Liver (tissue), 9 donors: Measurements from ENCODE around the gene EIF4A2. TPM values are rescaled to one million over a fixed set of nuclear protein-coding genes. Genes with fewer than 3 reads are reported as not detected.

ENCODE experiments used
- DNase-seq: peaks from one replicate; pipeline ENCODE4 v3.0.0-alpha.2; 2017; ENCODE audit warnings: low spot score
- H3K27ac ChIP-seq, 2 donors: one replicate each; pipeline ENCODE4 v1.7.0; 2013; ENCODE audit warnings: inconsistent platforms in 2 of 2, low read length in 2 of 2, control low read depth in 1 of 2, low read depth in 1 of 2, mild to moderate bottlenecking in 1 of 2
- H3K27me3 ChIP-seq, 4 donors: one replicate each; pipeline versions ENCODE4 v1.6.1 to v1.7.0; 2013; ENCODE audit warnings: low read length in 3 of 4, inconsistent platforms in 1 of 4, mild to moderate bottlenecking in 1 of 4, moderate library complexity in 1 of 4; ENCODE audit not compliant: control insufficient read depth in 4 of 4, insufficient read depth in 4 of 4
- H3K36me3 ChIP-seq, 4 donors: one replicate each; pipeline versions ENCODE4 v1.6.1 to v1.7.0; 2013; ENCODE audit warnings: low read length in 3 of 4, mild to moderate bottlenecking in 3 of 4, low read depth in 1 of 4, moderate library complexity in 1 of 4; ENCODE audit not compliant: control insufficient read depth in 4 of 4, insufficient read depth in 3 of 4
- H3K4me1 ChIP-seq, 4 donors: one replicate each; pipeline versions ENCODE4 v1.6.1 to v1.7.0; 2013; ENCODE audit warnings: low read length in 3 of 4, mild to moderate bottlenecking in 3 of 4, moderate library complexity in 1 of 4; ENCODE audit not compliant: control insufficient read depth in 4 of 4, insufficient read depth in 4 of 4
- H3K4me3 ChIP-seq, 3 donors: one replicate each; pipeline versions ENCODE4 v1.6.1 to v1.7.0; 2013; ENCODE audit warnings: low read length in 3 of 3, control low read depth in 1 of 3, low read depth in 1 of 3, mild to moderate bottlenecking in 1 of 3
- H3K9ac ChIP-seq, 2 donors: one replicate each; pipeline ENCODE4 v1.7.0; 2013; ENCODE audit warnings: low read length in 2 of 2, mild to moderate bottlenecking in 2 of 2, moderate library complexity in 2 of 2, control low read depth in 1 of 2, low read depth in 1 of 2
- H3K9me3 ChIP-seq, 4 donors: one replicate each; pipeline versions ENCODE4 v1.6.1 to v1.7.0; 2013; ENCODE audit warnings: low read length in 3 of 4; ENCODE audit not compliant: control insufficient read depth in 4 of 4
- ATF3 ChIP-seq: IDR thresholded peaks from 2 replicates; pipeline ENCODE4 v1.6.1; 2016; ENCODE audit warnings: antibody characterized with exemption
- CTCF ChIP-seq: fragments of 150-350 bp; IDR thresholded peaks from 2 replicates; pipeline ENCODE4 v1.5.1; 2017; ENCODE audit warnings: improper control_type of control experiment, low read depth, low read length; ENCODE audit not compliant: missing input control
- EGR1 ChIP-seq, 2 donors: IDR thresholded peaks; 2 replicates each; pipeline ENCODE4 v1.6.1; 2016 to 2018; ENCODE audit warnings: antibody characterized with exemption in 2 of 2, low read depth in 2 of 2
- FOXA1 ChIP-seq: IDR thresholded peaks from 2 replicates; pipeline ENCODE4 v1.6.1; 2016; ENCODE audit warnings: antibody characterized with exemption
- FOXA2 ChIP-seq: IDR thresholded peaks from 2 replicates; pipeline ENCODE4 v1.6.1; 2016; ENCODE audit warnings: antibody characterized with exemption
- GABPA ChIP-seq, 2 donors: IDR thresholded peaks in 1 of 2; conservative IDR thresholded peaks in 1 of 2; 2 replicates each; pipeline ENCODE4 v1.6.1; 2016; ENCODE audit warnings: antibody characterized with exemption in 2 of 2, mild to moderate bottlenecking in 1 of 2, moderate library complexity in 1 of 2
- HNF4A ChIP-seq, 2 donors: conservative IDR thresholded peaks; 2 replicates each; pipeline ENCODE4 v1.6.1; 2016; ENCODE audit warnings: antibody characterized with exemption in 2 of 2, mild to moderate bottlenecking in 2 of 2
- HNF4G ChIP-seq: IDR thresholded peaks from 2 replicates; pipeline ENCODE4 v1.6.1; 2016; ENCODE audit warnings: antibody characterized with exemption
- JUND ChIP-seq, 2 donors: IDR thresholded peaks; 2 replicates each; pipeline ENCODE4 v1.6.1; 2016; ENCODE audit warnings: antibody characterized with exemption in 2 of 2
- MAX ChIP-seq: IDR thresholded peaks from 2 replicates; pipeline ENCODE4 v1.6.1; 2016; ENCODE audit warnings: antibody characterized with exemption
- NR2F2 ChIP-seq: IDR thresholded peaks from 2 replicates; pipeline ENCODE4 v1.6.1; 2016; ENCODE audit warnings: antibody characterized with exemption
- RAD21 ChIP-seq, 2 donors: IDR thresholded peaks; 2 replicates each; pipeline ENCODE4 v1.6.1; 2016; ENCODE audit warnings: antibody characterized with exemption in 2 of 2, mild to moderate bottlenecking in 2 of 2
- REST ChIP-seq: IDR thresholded peaks from 2 replicates; pipeline ENCODE4 v1.6.1; 2016; ENCODE audit warnings: antibody characterized with exemption, mild to moderate bottlenecking
- RXRA ChIP-seq, 2 donors: IDR thresholded peaks; 2 replicates each; pipeline ENCODE4 v1.6.1; 2017 to 2018; ENCODE audit warnings: antibody characterized with exemption in 2 of 2, mild to moderate bottlenecking in 1 of 2
- SP1 ChIP-seq: IDR thresholded peaks from 2 replicates; pipeline ENCODE4 v1.6.1; 2018; ENCODE audit warnings: antibody characterized with exemption, mild to moderate bottlenecking
- TAF1 ChIP-seq: conservative IDR thresholded peaks from 2 replicates; pipeline ENCODE4 v1.6.1; 2016; ENCODE audit warnings: antibody characterized with exemption, mild to moderate bottlenecking
- YY1 ChIP-seq: IDR thresholded peaks from 2 replicates; pipeline ENCODE4 v1.6.1; 2016; ENCODE audit warnings: antibody characterized with exemption, mild to moderate bottlenecking
- ZBTB33 ChIP-seq: IDR thresholded peaks from 2 replicates; pipeline ENCODE4 v1.6.1; 2016; ENCODE audit warnings: antibody characterized with exemption
- WGBS: extraction: QIAGEN DNeasy Blood & Tissue Kit; methylation state at CpG from one replicate; pipeline ENCODE4 v1.1.7; 2013; 5-methylcytosine and 5-hydroxymethylcytosine counted together
- polyA plus RNA-seq, 2 donors: library from polyadenylated mRNA; stranded (reverse) in 1 of 2; unstranded in 1 of 2; fragments of 200-250 nt in 1 of 2; fragments of >200 nt in 1 of 2; fragmentation: Nextera tagmentation in 1 of 2; extraction: Ambion mirVana in 1 of 2; gene quantifications; one replicate each; pipeline versions ENCODE4 v1.2.1 to v1.2.3, GENCODE V29; 2013 to 2015
- total RNA-seq, 2 donors: library from RNA; depleted of rRNA; stranded (reverse); fragments of >200 nt; gene quantifications; one replicate each; pipeline ENCODE4 v1.2.3, GENCODE V29; 2014
- donor health status: healthy.
- donor health status: healthy.
- donor health status: healthy.
- donor health status: healthy.
- donor health status: healthy.

Gene EIF4A2
- 100 to 1,000 TPM; 255 to 373 TPM for total RNA-seq
- 10 to 100 TPM; 81.4 to 89.9 TPM for polyA plus RNA-seq

- peaks cover 11 to 38% (median 36%) of the 10 kb centered on the region in 4 donors for H3K36me3 ChIP-seq
- no peaks in the 10 kb centered on the region for H3K27me3 ChIP-seq
- H3K9me3 ChIP-seq = no peaks in the 10 kb centered on the region
- peak within 1 kb of the TSS; percentile 93 to 96 for H3K9ac ChIP-seq
- peaks cover 4 to 29% (median 26%) of the 10 kb centered on the region in 4 donors for H3K4me1 ChIP-seq
- under 1% methylated on average over 60 of the region's 60 CpGs for WGBS
- H3K4me3 ChIP-seq = peak within 1 kb of the TSS; percentile 87 to 99 (median 89)
- peak within 1 kb of the TSS; percentile 94 to 97 for H3K27ac ChIP-seq
- TF ChIP-seq EGR1 (IDR thresholded peaks at IDR 0.05; ENCODE audit: low read depth in 2 of 2) = no peak
- TF ChIP-seq ATF3 = no peak
- peak; percentile 32 to 84 for TF ChIP-seq GABPA (IDR thresholded peaks at IDR 0.05 in 1 of 2, conservative IDR thresholded peaks at IDR 0.05 in 1 of 2)
- peak in 1 of 2 donors; percentile 43 for TF ChIP-seq JUND (IDR thresholded peaks at IDR 0.05)
- peak; percentile 100 for TF ChIP-seq TAF1
- TF ChIP-seq FOXA1 = no peak
- peak in 1 of 2 donors; percentile 27 for TF ChIP-seq RXRA (IDR thresholded peaks at IDR 0.05)
- TF ChIP-seq SP1 = peak; percentile 74
- TF ChIP-seq RAD21 (IDR thresholded peaks at IDR 0.05) = peak in 1 of 2 donors; percentile 12
- TF ChIP-seq YY1 = peak; percentile 53
- TF ChIP-seq REST = peak; percentile 97
- peak; percentile 92 for DNase-seq
Measured at GRCh38 chr3:186783058-186783730, at the start of gene EIF4A2. TSS of gene EIF4A2 (plus strand) at chr3:186783577. CDS start at chr3:186783611, 34 bp downstream.

GRCh38 chr3:186742618-186743380, 40.6 kb upstream of the EIF4A2 start:
- Histone ChIP-seq H3K4me3 (no peak overlapping the region), H3K4me1 (peaks cover 8 to 62% (median 54%) of the 10 kb centered on the region in 4 donors), H3K27ac (peak overlapping the region; percentile 51 to 72), H3K36me3 (peaks cover 5 to 33% (median 17%) of the 10 kb centered on the region in 4 donors), H3K9me3 (no peaks in the 10 kb centered on the region), H3K9ac (no peak overlapping the region), H3K27me3 (no peaks in the 10 kb centered on the region)
- WGBS = 30% methylated on average over 7 of the region's 7 CpGs
- no peak for DNase-seq
- TF ChIP-seq NR2F2 = no peak
- peak; percentile 9 for TF ChIP-seq MAX
- TF ChIP-seq HNF4A (conservative IDR thresholded peaks at IDR 0.05) = peak; percentile 37 to 64
- TF ChIP-seq RAD21 (IDR thresholded peaks at IDR 0.05) = peak in 1 of 2 donors; percentile 12
- TF ChIP-seq HNF4G = no peak
- peak; percentile 90 for TF ChIP-seq FOXA2
- TF ChIP-seq GABPA (IDR thresholded peaks at IDR 0.05 in 1 of 2, conservative IDR thresholded peaks at IDR 0.05 in 1 of 2) = no peak
- peak in 1 of 2 donors; percentile 34 for TF ChIP-seq JUND (IDR thresholded peaks at IDR 0.05)
- peak; percentile 26 for TF ChIP-seq REST
- peak; percentile 30 for TF ChIP-seq SP1
- TF ChIP-seq CTCF = no peak
- TF ChIP-seq FOXA1 = peak; percentile 83
- no peak for TF ChIP-seq TAF1
- no peak for TF ChIP-seq EGR1 (IDR thresholded peaks at IDR 0.05; ENCODE audit: low read depth in 2 of 2)
- peak; percentile 34 for TF ChIP-seq ZBTB33
